GM10248 (cell line): Measurements from ENCODE around the gene ARV1.

Experiments
- CTCF ChIA-PET: fragments of 300-600 bp; sonication (Branson Sonifier 250); formaldehyde crosslinking; extraction: SDS; loops from one replicate; lab custom pipeline; 2021; ENCODE audit warnings: antibody characterized with exemption; lab: Yijun Ruan, JAX
- POLR2A ChIA-PET: fragments of 350-650 bp; sonication (Branson Sonifier 250); formaldehyde crosslinking; extraction: SDS; loops from one replicate; lab custom pipeline; 2020; ENCODE audit warnings: antibody characterized with exemption; lab: Yijun Ruan, JAX
- DNase-seq: peaks from one replicate; pipeline ENCODE4 v3.0.0; 2012; ENCODE audit errors: extremely low spot score
- CTCF ChIP-seq: IDR thresholded peaks from 2 replicates; pipeline ENCODE4 v1.5.1; 2012; ENCODE audit warnings: mild to moderate bottlenecking, low read depth; ENCODE audit errors: extremely low read depth, missing control alignments, control extremely low read depth

The ARV1 gene

GRCh38 chr1:230978491-230979388 lies at the start of gene ARV1, which contains the start of gene TTC13:
ARV1 (plus strand) TSS chr1:230979094; CDS start chr1:230979106, 12 bp downstream.
TTC13 (minus strand) TSS chr1:230978861; CDS start chr1:230978830, 31 bp downstream.
- CTCF ChIA-PET: interaction anchor here (1.0 to 1.9 kb wide), 9 partner anchors 10 to 60 kb away, joined by 3 to 10 read pairs (median 4); no protein-coding TSS in a partner anchor
- TF ChIP-seq CTCF: peak; percentile 53
- peak; percentile 98 for DNase-seq
- POLR2A ChIA-PET: no interaction called here

- DNase-seq: no peak
- TF ChIP-seq CTCF: no peak
- POLR2A ChIA-PET: no interaction called here
Observed at GRCh38 chr1:230930986-230931385, 47.9 kb upstream of the ARV1 start.

GRCh38 chr1:230935852-230936251 lies 43.0 kb upstream of the ARV1 start:
- ChIA-PET POLR2A (no interaction called here), CTCF (interaction anchor here (1.1 kb wide), 2 partner anchors 18 to 19 kb away, joined by 3 read pairs; no protein-coding TSS in a partner anchor)
- no peak for TF ChIP-seq CTCF
- no peak for DNase-seq

More at GRCh38 chr1:230930986-230931385, 47.9 kb upstream of the ARV1 start:
- CTCF ChIA-PET: no interaction called here

GRCh38 chr1:230936475-230936874 lies 42.4 kb upstream of the ARV1 start:
- CTCF ChIA-PET: no interaction called here

GRCh38 chr1:230937371-230937770 lies 41.5 kb upstream of the ARV1 start:
- POLR2A ChIA-PET: no interaction called here
- no peak for TF ChIP-seq CTCF
- CTCF ChIA-PET: no interaction called here
- no peak for DNase-seq

More at GRCh38 chr1:230936475-230936874, 42.4 kb upstream of the ARV1 start:
- DNase-seq: no peak
- POLR2A ChIA-PET: no interaction called here
- no peak for TF ChIP-seq CTCF

- CTCF ChIA-PET: interaction anchor here (1.1 to 1.2 kb wide), 3 partner anchors 19 to 53 kb away, joined by 3 read pairs; no protein-coding TSS in a partner anchor
- DNase-seq: no peak
- TF ChIP-seq CTCF: no peak
- POLR2A ChIA-PET: no interaction called here
Observed at GRCh38 chr1:230938924-230939368, 39.9 kb upstream of the ARV1 start.
